Measurements from ENCODE around the gene DARS2. TPM values are rescaled to one million over a fixed set of nuclear protein-coding genes. Genes with fewer than 3 reads are reported as not detected.

DARS2 gene
- total RNA-seq, 1 experiment from 2014 or later = 34.6 TPM

GRCh38 chr1:173900992-173901391, 76.5 kb downstream of the DARS2 start:
- no TSS peak for BruUV-seq (replicated peaks)
- Mint-ChIP-seq H3K36me3 (ENCODE audit: insufficient read depth, unreplicated experiment) (no peaks in the 10 kb centered on the region), H3K27ac (ENCODE audit: low read depth, unreplicated experiment) (no peak overlapping the region), H3K27me3 (ENCODE audit: insufficient read depth, unreplicated experiment) (no peaks in the 10 kb centered on the region), H3K9me3 (ENCODE audit: unreplicated experiment) (no peaks in the 10 kb centered on the region), H3K4me1 (ENCODE audit: insufficient read depth, unreplicated experiment) (no peaks in the 10 kb centered on the region), H3K4me3 (ENCODE audit: unreplicated experiment) (no peak overlapping the region)
- intact Hi-C loops (cut with micrococcal nuclease) = no loop called here
- TF ChIP-seq CTCF (IDR thresholded peaks at IDR 0.05; ENCODE audit: unreplicated experiment) = no peak
- DNase-seq (ENCODE audit: unreplicated experiment) = no peak
- CTCF ChIA-PET = interaction anchor here (1.4 kb wide), 1 partner anchor 15 kb away, joined by 3 read pairs; no protein-coding TSS in a partner anchor
- POLR2A ChIA-PET = no interaction called here

- Mint-ChIP-seq H3K27ac (ENCODE audit: low read depth, unreplicated experiment) (no peak overlapping the region), H3K4me3 (ENCODE audit: unreplicated experiment) (no peak overlapping the region), H3K4me1 (ENCODE audit: insufficient read depth, unreplicated experiment) (no peaks in the 10 kb centered on the region), H3K27me3 (ENCODE audit: insufficient read depth, unreplicated experiment) (no peaks in the 10 kb centered on the region), H3K9me3 (ENCODE audit: unreplicated experiment) (no peaks in the 10 kb centered on the region), H3K36me3 (ENCODE audit: insufficient read depth, unreplicated experiment) (no peaks in the 10 kb centered on the region)
- POLR2A ChIA-PET = interaction anchor here (1.0 kb wide), 1 partner anchor 11 kb away, joined by 3 read pairs; no protein-coding TSS in a partner anchor
- CTCF ChIA-PET = interaction anchor here (0.5 to 1.1 kb wide), 3 partner anchors 34 to 1162 kb away, joined by 3 read pairs; no protein-coding TSS in a partner anchor
- no peak for TF ChIP-seq CTCF (IDR thresholded peaks at IDR 0.05; ENCODE audit: unreplicated experiment)
- intact Hi-C loops (cut with micrococcal nuclease) = no loop called here
- BruUV-seq (replicated peaks) = no TSS peak
- DNase-seq (ENCODE audit: unreplicated experiment) = no peak
Measured at GRCh38 chr1:173903827-173904531, 79.5 kb downstream of the DARS2 start.

Other genes starting within 250 kb of the DARS2 start
- not detected in 2 replicates for gene SLC9C2, start 221.6 kb upstream of the DARS2 start, total RNA-seq (2022)
- not detected in 2 replicates for gene TEX50, start 189.3 kb upstream of the DARS2 start, total RNA-seq (2022)
- gene ANKRD45, start 154.8 kb upstream of the DARS2 start, total RNA-seq (2022) = 0.42 TPM in 1 of 2 replicates, not detected in the other
- gene KLHL20, start 109.7 kb upstream of the DARS2 start, total RNA-seq (2022) = 36.7 and 44.3 TPM in 2 replicates
- 14.1 and 24.5 TPM in 2 replicates for gene CENPL, start 210 bp downstream of the DARS2 start, total RNA-seq (2022)
- gene GAS5, start 43.3 kb downstream of the DARS2 start, total RNA-seq (2022) = 3,184 and 3,772 TPM in 2 replicates
- gene ZBTB37, start 43.7 kb downstream of the DARS2 start, total RNA-seq (2022) = 12.8 and 15.2 TPM in 2 replicates
- gene SERPINC1, start 92.7 kb downstream of the DARS2 start, total RNA-seq (2022) = not detected in 2 replicates
- 25.7 and 26.9 TPM in 2 replicates for gene RC3H1, start 197.7 kb downstream of the DARS2 start, total RNA-seq (2022)